Measurements from ENCODE around the gene PACS1.
A peak's percentile ranks its signal among the peaks of the same experiment; 100 is the strongest.

The PACS1 gene

DNA sequence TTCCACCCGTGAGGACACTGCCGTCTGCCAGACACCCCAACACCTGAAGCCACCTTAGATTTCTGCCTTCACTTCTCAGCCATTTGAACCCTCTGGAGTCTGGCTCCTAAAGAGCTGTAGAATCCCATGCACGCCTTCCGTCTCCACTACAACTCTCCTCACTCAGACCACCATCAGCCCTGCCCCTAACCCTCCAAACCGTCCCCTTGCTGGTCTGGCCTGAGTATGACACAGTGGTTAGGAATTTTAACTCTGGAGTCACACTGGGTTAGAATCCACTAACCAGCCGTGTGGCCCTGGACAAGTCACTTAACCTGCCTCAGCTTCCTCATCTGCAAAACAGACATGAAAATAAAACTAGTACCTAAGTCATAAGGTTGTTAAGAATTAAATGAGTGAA is 210.9 kb downstream of the PACS1 start:
- Mint-ChIP-seq H3K4me3 (no peak overlapping the region), H3K27me3 (ENCODE audit: low read depth) (peaks cover 10% of the 10 kb centered on the region), H3K36me3 (ENCODE audit: low read depth) (no peaks in the 10 kb centered on the region), H3K27ac (peak overlapping the region; percentile 7), H3K4me1 (ENCODE audit: low read depth) (peaks cover 9% of the 10 kb centered on the region), H3K9me3 (no peaks in the 10 kb centered on the region)
- no peak for DNase-seq (ENCODE audit: low spot score)

DNA sequence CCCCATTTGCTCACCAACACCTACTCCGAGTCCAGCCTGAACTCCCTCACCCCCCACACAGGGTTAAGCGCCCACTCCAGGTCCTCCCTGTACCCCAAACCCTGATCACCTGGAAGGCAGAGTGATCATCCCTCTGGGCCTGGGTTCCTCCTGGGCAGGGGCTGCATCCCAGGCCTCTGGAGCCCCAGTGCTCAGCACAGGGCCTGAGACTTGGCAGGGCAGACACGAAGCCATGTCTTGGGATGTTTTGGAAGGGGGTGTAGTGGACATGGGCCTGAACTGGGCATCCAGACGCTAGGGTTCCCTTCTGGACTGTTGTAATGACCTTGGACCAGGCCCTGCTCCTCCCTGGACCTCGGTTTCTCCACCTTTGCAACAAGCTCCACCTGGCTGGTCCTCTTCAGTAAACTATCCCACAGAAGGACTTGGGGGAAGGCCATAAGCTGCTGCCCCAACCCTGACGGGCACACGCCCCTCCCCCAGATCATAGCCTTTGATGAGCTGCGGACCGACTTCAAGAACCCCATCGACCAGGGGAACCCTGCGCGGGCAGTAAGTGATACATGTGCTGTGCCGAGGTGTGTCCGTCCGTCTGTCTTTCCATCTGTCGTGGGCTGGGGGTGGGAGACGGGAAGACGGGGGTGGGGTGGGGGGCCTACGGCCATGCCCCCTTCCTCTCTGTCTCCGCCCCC is 211.8 kb downstream of the PACS1 start:
- no peak for DNase-seq (ENCODE audit: low spot score)
- H3K4me1 Mint-ChIP-seq (ENCODE audit: low read depth) = peaks cover 9% of the 10 kb centered on the region
- no peak overlapping the region for H3K4me3 Mint-ChIP-seq
- peaks cover 10% of the 10 kb centered on the region for H3K27me3 Mint-ChIP-seq (ENCODE audit: low read depth)
- H3K36me3 Mint-ChIP-seq (ENCODE audit: low read depth) = no peaks in the 10 kb centered on the region
- no peaks in the 10 kb centered on the region for H3K9me3 Mint-ChIP-seq
- peak overlapping the region; percentile 54 for H3K27ac Mint-ChIP-seq

DNA sequence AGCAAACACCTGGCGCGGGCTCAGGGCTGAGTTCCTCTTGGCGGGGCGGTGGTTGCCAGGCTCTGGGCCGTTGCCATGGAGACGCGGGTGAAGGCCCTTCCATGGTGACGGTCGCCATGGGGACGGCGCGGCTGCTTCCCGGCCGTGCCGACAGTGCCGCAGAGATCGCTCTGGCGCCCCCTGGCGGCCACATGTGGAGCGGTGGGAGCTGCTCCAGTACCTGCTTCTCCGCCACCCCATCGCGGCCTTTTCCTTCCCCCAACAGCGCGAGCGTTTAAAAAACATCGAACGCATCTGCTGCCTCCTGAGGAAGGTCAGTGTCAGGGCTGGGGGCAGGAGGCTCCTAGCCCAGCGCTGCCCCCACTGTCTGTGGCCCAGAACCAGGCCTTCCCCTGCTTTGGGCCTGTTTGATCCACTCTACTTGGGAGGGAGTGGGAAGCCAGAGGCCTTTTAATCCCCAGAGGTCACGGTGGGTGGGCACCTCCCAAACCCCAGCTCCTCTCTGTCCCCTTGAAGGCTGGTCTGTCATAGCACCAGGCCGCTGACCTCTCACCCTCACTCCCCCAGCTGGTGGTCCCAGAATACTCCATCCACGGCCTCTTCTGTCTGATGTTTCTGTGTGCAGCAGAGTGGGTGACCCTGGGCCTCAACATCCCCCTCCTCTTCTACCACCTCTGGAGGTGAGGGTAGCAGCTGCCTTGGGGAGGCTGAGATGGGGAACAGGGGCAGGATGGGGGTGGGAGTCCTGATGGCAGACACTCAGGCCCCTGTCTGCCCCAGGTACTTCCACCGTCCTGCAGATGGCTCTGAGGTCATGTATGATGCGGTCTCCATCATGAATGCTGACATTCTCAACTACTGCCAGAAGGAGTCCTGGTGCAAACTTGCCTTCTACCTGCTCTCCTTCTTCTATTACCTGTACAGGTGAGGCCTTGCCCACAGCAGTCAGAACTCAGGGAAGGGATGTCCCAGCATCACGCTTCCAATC is 212.7 kb downstream of the PACS1 start:
- Mint-ChIP-seq H3K4me3 (no peak overlapping the region), H3K36me3 (ENCODE audit: low read depth) (no peaks in the 10 kb centered on the region), H3K4me1 (ENCODE audit: low read depth) (peaks cover 8% of the 10 kb centered on the region), H3K27me3 (ENCODE audit: low read depth) (peaks cover 10% of the 10 kb centered on the region), H3K27ac (peak overlapping the region; percentile 49), H3K9me3 (no peaks in the 10 kb centered on the region)
- peak; percentile 97 for DNase-seq (ENCODE audit: low spot score)

DNA sequence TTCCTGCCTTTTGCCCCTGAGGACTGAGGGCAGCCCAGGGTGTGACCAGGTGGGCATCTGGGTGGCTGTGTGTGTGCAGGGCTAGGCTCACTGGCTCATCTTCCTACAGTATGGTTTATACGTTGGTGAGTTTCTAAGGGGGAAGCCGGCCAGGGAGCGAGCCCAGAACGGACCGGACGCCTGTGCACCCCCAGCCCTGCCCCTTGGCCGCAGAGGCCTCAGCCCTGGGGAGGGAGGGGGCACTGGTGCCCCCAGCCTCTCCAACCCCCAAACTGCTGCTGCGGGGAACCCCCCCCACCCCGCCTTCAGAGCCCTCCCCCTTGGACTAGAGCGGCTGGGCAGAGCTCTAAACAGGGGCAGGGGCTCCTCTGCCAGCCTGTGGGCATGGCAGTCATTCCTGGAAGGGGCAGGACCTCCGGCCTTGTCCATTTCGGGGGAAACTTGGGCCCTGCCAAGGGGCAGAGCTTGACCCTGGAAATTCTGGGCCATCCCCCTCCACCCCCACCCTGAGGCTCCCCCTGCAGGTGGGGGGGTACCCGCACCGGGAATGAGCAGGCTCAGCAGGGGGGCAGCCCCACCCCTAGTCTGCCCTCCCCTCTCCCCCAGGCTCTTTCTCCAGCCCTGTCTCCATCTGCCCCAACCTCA is 213.5 kb downstream of the PACS1 start:
- Mint-ChIP-seq H3K4me1 (ENCODE audit: low read depth) (peaks cover 8% of the 10 kb centered on the region), H3K27ac (no peak overlapping the region), H3K9me3 (no peaks in the 10 kb centered on the region), H3K4me3 (no peak overlapping the region), H3K36me3 (ENCODE audit: low read depth) (no peaks in the 10 kb centered on the region), H3K27me3 (ENCODE audit: low read depth) (peaks cover 10% of the 10 kb centered on the region)
- DNase-seq (ENCODE audit: low spot score) = no peak

DNA sequence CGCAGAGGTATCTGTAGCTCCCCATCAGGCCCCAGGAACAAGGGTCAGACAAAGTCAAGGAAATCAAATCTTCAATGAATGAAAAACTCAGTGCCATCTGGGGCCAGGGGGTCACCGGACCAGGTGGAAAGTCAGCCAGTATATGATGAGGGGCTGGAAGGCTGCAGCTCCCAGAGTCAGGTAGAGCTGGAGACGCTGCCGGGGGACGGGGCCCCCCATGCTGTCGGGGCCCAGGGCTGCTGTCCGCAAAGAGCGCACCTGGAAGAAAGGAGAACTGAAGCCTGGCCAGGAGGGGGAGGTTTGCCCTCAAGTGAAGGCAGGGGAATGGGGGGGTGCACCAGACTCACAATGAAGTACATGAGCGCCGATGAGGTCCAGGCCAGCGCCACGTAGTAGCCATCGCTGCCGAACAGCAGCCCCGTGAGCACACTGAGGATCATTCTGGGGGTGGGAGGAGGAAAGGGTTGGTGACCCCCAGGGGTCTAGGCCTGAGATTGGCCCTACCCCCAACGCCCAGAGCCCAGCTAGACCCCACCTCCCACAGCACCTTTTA is 214.5 kb downstream of the PACS1 start:
- Mint-ChIP-seq H3K27ac (no peak overlapping the region), H3K4me3 (no peak overlapping the region), H3K36me3 (ENCODE audit: low read depth) (peaks cover 2% of the 10 kb centered on the region), H3K4me1 (ENCODE audit: low read depth) (peaks cover 13% of the 10 kb centered on the region), H3K27me3 (ENCODE audit: low read depth) (peaks cover 8% of the 10 kb centered on the region), H3K9me3 (no peaks in the 10 kb centered on the region)
- DNase-seq (ENCODE audit: low spot score) = no peak

DNA sequence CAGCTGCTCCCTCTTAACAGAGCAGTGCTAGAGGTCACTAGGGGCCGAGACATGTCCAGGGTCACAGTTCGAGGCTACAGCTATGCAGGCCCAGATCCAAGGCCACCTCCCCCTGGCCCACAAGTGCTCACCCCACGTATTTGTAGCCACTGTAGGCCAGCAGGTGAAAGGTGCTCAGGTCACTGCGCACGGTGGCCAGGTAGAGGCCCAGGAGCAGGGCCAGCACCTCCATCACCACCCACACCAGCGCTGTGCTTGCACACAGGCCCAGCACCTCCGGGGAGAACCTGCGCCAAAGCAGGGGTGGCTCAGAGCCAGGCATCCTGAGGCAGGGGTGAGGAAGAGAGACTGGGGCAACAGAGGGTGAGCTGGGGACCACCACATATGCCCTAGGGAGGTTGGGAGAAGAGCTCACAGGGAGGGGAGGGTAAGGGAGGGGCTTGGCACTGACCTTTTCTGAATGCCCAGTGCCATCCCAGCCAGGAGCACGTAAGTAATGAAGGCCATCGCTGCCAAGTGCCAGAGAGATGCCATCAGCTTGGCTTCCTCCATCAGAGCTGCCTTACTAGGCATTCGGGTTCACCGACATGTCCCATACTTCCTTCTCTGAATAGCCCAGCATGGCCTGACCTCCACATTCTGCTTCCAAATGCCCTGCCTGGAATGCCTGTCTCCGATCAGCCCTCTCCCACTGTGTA is 215.3 kb downstream of the PACS1 start:
- Mint-ChIP-seq H3K36me3 (ENCODE audit: low read depth) (peaks cover 2% of the 10 kb centered on the region), H3K27ac (no peak overlapping the region), H3K4me1 (ENCODE audit: low read depth) (peaks cover 17% of the 10 kb centered on the region), H3K9me3 (no peaks in the 10 kb centered on the region), H3K4me3 (no peak overlapping the region), H3K27me3 (ENCODE audit: low read depth) (peaks cover 10% of the 10 kb centered on the region)
- no peak for DNase-seq (ENCODE audit: low spot score)

DNA sequence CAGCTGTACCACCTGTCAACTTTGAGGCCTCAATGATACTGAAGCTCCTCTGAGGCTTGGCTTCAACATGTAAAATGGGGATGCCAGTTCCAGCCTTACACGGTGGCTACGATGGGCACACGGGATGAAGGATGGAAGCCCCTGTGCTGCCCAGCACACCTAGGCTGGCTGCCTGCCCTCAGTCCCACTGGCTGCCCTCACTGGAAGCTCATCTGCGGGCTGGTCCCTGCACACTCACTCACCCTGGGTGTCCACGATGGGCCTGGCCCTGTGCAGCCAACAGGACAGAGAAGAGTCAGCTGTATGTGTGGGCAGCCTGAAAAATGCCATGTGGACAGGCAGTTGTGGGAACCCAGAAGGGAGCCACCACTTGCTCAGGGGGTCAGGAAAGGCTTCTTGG is 216.6 kb downstream of the PACS1 start:
- no peak overlapping the region for H3K4me3 Mint-ChIP-seq
- peaks cover 2% of the 10 kb centered on the region for H3K36me3 Mint-ChIP-seq (ENCODE audit: low read depth)
- DNase-seq (ENCODE audit: low spot score) = no peak
- peaks cover 15% of the 10 kb centered on the region for H3K4me1 Mint-ChIP-seq (ENCODE audit: low read depth)
- H3K9me3 Mint-ChIP-seq = no peaks in the 10 kb centered on the region
- H3K27ac Mint-ChIP-seq = no peak overlapping the region
- H3K27me3 Mint-ChIP-seq (ENCODE audit: low read depth) = peaks cover 17% of the 10 kb centered on the region

DNA sequence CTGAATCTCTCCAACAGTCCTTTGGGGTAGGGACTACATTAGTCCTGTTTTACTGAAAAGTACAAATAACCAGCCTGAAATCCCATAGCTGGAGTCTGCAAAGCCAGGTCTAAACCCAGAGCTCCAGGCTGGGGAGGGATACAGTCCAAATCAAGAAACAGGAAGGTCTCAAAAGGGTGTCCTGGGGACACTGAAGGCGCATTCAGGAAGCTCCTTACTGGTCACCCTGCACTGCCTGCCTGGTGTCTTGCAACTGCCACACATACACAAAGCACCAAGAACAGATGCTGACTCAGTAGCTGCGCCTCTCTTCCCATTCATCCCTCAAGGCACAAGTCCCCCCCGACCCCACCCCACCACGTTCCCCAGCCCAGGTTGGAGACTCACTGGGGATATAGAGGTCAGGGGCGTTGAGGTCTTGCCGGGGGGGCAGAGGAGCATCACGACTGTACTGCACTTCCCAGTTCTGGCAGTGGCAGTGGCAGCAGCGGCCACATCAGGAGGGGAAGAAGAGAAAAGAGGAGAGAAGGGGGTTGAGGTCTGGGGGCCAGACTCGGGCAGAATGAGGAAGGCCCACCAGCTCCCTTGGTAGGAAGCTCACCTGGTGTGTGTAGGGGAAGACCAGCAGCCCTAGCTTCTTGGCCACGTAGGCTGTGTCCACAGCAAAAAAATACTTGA is 217.3 kb downstream of the PACS1 start:
- Mint-ChIP-seq H3K4me3 (peak overlapping the region; percentile 92), H3K27ac (peak overlapping the region; percentile 28), H3K27me3 (ENCODE audit: low read depth) (peaks cover 18% of the 10 kb centered on the region), H3K4me1 (ENCODE audit: low read depth) (peaks cover 12% of the 10 kb centered on the region), H3K36me3 (ENCODE audit: low read depth) (peaks cover 2% of the 10 kb centered on the region), H3K9me3 (no peaks in the 10 kb centered on the region)
- no peak for DNase-seq (ENCODE audit: low spot score)

DNA sequence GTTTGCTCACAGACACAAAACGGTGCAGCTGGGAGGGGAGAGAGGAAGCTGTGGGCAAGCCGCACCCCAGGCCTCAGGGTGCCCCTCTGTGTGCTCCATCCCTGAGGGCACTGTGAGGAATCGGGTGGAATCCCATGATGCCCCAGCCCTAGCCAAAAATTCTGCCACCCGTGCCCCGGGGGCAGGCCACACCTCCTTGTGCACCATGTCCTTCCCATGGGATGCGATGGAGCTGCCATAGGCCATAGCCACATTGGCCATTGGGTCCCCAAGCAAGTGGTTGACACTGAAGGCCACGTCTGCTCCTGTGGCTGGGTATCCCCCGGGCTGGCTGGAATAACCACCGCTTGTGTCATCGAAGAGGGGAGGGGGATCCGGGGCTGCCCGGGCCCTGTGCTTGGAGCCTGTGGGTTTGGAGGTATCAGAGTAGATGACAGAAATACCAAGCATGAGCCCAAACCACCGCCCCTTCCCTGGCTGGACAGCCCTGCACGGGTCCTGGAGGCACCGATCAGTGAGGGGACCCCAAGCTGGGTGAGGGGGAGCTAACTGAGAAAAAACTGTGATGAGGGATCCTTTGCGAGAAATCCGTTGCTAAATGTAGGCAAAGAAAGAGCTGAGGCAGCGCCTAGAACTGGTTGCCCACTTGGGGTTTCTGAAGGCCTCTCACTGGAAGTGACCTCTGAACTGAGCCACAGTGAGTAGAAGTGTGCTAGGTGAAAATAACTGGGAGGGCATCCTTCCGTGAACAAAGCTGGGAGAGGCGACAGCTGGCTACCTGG is 218.0 kb downstream of the PACS1 start:
- no peak for DNase-seq (ENCODE audit: low spot score)
- Mint-ChIP-seq H3K36me3 (ENCODE audit: low read depth) (peaks cover 3% of the 10 kb centered on the region), H3K27me3 (ENCODE audit: low read depth) (peaks cover 25% of the 10 kb centered on the region), H3K9me3 (no peaks in the 10 kb centered on the region), H3K27ac (peak overlapping the region; percentile 91), H3K4me3 (peak overlapping the region; percentile 92), H3K4me1 (ENCODE audit: low read depth) (peaks cover 16% of the 10 kb centered on the region)

DNA sequence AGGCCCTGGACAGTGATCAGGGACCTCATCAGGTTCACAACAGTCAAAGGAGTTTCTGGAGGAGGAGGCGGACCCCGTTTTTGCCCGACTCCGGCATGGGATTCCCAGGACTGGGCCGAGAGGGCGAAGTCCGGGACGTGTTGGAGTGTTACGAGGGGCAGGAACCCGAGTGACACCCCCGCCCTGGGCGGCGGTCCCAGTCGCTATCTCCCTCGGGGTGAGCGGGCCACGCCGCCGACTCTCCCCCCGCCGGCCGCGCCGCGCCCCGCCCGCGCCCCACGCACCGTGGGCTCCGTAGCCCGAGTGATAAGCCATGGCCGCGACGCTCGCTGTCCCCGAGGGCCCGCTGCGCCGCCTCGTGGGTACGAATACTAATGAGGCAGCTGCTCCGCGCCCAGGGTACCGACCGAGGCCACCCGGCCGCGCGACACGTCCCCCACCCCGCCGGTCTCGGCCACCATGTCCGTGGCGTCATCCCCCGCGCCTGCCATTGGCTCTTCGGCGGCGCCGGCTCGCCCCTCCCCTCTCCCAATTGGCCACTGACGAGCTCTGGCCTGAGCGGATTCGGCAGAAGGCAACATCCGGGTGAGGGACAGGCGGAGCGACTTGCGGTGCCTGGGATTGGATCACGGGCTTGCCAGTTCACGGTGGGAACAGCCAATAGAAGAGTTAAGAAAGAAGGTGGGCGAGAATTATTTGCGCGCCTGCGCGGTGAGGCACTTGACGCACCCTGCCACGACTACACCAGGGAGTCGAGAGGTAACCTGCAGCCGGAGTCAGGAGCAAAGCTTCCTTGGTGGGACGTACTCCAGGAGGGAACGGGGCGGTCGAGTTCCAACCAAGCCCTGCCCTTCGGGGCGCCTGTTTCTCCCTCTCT is 218.8 kb downstream of the PACS1 start, which contains the start of gene YIF1A:
Gene YIF1A, minus strand, starts transcription at position 473 of the 877 bp plus-strand sequence. Its CDS starts 158 bp downstream, at position 315.
- H3K27me3 Mint-ChIP-seq (ENCODE audit: low read depth) = peaks cover 32% of the 10 kb centered on the region
- H3K4me1 Mint-ChIP-seq (ENCODE audit: low read depth) = peaks cover 16% of the 10 kb centered on the region
- peak within 1 kb of the TSS; percentile 92 for H3K4me3 Mint-ChIP-seq
- peak; percentile 99 for DNase-seq (ENCODE audit: low spot score)
- peaks cover 3% of the 10 kb centered on the region for H3K36me3 Mint-ChIP-seq (ENCODE audit: low read depth)
- H3K9me3 Mint-ChIP-seq = no peaks in the 10 kb centered on the region
- peak within 1 kb of the TSS; percentile 92 for H3K27ac Mint-ChIP-seq

DNA sequence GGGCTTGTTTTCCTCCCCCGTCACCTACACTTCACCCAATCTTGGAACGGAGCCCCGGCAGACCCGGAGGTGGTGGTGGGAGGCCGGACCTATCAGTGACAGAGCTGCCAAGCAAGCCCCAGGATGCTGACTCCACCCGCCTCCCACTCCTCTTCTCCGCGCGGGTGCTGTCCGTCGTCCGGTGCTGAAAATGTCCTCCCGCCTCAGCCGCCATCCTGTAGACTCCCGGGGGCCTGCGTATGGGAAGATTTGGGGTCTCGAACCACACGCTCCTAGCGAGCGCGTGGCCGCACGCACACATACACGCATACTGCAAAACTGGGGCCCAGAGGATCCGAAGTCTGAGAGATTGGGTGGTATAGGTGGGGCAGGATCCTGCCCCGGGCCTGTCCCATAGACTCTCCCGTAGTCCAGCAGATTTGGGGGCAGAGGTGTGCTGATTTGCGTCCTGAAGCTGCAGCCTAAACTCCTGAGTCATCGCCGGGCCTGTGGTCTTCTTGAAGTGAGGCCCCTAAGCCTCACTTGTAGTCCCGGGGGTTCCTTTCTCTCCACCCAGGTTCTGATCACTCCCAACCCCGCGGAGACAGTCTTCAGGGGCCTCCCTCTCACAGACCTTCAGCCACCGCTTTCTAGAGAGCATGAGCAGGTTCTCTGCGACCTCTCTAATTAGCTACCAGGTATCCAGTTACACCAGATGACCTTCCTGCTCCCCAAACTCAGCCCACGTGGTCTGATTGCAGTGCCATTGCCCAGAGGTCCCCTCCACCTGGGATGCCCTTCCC is 219.7 kb downstream of the PACS1 start:
- H3K4me3 Mint-ChIP-seq = peak overlapping the region; percentile 87
- H3K4me1 Mint-ChIP-seq (ENCODE audit: low read depth) = peaks cover 16% of the 10 kb centered on the region
- H3K9me3 Mint-ChIP-seq = no peaks in the 10 kb centered on the region
- peak; percentile 86 for DNase-seq (ENCODE audit: low spot score)
- peaks cover 3% of the 10 kb centered on the region for H3K36me3 Mint-ChIP-seq (ENCODE audit: low read depth)
- peaks cover 34% of the 10 kb centered on the region for H3K27me3 Mint-ChIP-seq (ENCODE audit: low read depth)
- peak overlapping the region; percentile 92 for H3K27ac Mint-ChIP-seq
